NOMO-1 (cell line): ENCODE measurements around the gene PPFIBP1.
"Not testable (repeated sequence)": the region's sequence is repeated elsewhere in the genome, so short reads cannot be mapped to it uniquely, and the experiment has no call there.

Experiments used
- DNase-seq, 2 experiments: peaks; one replicate each; lab custom pipeline; 2025; ENCODE audit not compliant: unreplicated experiment in 2 of 2; lab: John Stamatoyannopoulos, UW

Gene PPFIBP1

GRCh38 chr12:27616356-27617142, 92.5 kb downstream of the PPFIBP1 start:
- no peak for DNase-seq

DNA sequence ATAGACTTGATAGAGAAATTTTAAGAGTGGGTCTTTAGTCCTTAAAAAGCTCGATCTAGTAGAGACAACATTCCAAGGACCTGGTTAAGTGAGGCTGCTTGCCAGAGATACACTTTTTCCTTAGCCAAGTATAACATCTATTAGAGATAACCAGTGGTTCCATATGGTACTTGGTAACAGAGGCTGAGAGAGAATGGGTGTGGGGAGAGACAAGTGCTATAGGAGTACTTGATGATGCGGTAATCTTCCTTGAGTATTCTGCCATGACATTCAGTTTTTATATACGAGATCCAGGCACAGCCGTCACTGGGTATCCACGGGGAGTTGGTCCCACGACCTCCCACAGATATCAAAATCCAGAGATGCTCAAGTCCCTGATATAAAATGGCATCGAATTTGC, 94.8 kb downstream of the PPFIBP1 start:
- DNase-seq: no peak

- peak; percentile 42 to 85 for DNase-seq
Observed at GRCh38 chr12:27619308-27619707, 95.3 kb downstream of the PPFIBP1 start.

DNA sequence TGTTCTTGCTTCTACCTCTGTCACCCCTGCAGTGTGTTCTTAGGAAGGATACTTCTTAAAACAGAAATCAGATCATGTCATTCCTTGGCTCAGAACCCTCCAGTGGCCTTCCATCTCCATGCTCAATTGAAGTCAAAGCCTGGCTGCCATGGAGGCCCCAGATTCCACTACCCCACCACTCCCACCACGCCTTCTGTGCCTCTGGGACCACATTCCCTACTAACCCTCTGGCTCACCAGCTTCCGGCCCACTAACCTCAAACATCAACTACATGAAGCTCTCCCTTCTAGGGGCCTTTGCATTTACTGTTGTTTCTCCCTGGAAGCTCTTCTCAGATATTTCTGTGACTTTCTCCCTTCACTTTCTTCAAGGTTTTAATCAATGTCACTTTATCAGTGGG, 96.1 kb downstream of the PPFIBP1 start:
- no peak for DNase-seq

DNA sequence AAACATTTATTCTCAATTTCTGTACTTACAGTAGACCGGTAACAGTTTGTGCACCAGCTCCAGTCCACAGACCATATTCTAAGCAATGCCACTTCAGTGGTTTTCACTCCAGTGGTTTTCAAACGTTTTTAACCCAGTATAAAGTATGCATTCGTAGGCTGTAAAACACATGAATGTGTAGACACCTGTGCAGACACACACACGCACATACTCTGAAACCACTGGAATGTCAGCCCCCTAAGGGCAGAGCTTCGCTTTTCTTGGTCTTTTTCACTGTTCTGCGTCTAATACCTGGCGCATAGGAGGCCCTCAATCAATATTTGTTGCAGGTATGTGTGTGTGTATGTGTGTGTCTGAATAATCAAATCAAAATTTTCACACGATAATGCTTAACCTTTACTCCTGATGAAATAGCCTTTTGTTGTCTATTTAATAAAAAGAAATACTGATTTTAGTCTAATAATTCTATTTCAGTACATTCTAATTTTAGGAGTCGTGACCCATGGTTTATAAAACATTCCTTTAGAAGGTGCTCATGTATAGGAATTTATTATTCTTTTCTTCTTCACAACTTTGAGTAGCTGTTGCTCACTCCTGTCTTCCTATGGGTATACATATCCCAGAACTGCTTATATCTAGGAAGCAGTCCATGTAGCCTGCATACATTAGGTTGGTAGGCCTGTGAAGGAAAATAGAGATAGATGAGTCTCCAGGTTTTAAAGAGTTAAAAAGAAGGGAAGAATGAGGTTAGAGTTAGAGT, 98.6 kb downstream of the PPFIBP1 start:
- DNase-seq: no peak

GRCh38 chr12:27623645-27624044, 99.6 kb downstream of the PPFIBP1 start:
- no peak for DNase-seq

- no peak for DNase-seq
Observed at GRCh38 chr12:27624586-27624985, 100.6 kb downstream of the PPFIBP1 start.

- DNase-seq: peak; percentile 58 to 81
Observed at GRCh38 chr12:27627123-27627852, 103.3 kb downstream of the PPFIBP1 start.

DNA sequence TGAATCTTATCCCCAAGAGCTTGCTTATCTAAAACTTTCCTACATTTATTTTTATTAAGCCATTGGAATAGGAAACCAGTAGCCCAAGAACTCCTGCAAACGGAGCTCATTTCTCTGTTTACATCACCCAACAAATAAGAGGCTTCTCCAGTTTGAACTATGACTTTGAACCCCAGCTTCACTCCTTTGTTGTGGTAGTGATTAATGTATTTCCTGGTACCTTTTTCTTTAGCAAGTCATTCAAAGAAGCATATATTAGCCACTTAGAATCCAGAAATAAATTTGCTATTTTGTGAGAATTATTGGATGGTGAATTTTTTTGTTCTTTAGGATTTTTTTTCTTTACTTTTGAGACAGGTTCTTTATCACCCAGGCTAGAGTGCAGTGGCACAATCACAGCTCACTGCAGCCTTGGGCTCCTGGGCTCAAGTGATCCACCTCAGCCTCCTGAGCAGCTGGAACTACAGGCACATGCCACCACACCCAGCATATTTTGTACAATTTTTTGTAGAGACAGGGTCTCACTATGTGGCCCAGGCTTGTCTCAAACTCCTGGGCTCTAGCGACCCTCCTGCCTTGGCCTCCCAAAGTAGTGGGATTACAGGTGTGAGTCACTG, 104.0 kb downstream of the PPFIBP1 start:
- DNase-seq: not testable (repeated sequence)

DNA sequence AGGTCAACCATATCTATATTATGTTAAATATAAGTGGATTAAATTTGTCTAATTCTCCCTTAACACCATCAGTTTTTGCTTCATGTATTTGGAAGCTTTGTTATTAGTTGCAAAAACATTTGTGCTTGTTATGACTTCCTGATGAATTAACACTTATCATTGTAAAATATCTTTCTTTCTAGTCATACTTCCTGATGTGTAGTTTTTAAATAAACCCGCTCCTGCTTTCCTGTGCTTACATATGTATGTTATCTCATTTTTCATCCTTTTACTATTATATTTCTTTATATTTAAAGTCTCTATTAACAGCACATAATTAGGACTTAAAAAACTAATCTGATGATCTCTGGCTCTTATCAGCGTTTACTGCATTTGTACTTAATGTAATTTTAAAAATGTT, 106.2 kb downstream of the PPFIBP1 start:
- not testable (repeated sequence) for DNase-seq

GRCh38 chr12:27631365-27631764, 107.4 kb downstream of the PPFIBP1 start:
- DNase-seq: no peak

- DNase-seq: no peak
Observed at GRCh38 chr12:27631813-27632491, 107.9 kb downstream of the PPFIBP1 start.

- peak; percentile 3 to 71 for DNase-seq
Observed at GRCh38 chr12:27635349-27635972, 111.5 kb downstream of the PPFIBP1 start.

- not testable (repeated sequence) for DNase-seq
Observed at GRCh38 chr12:27636569-27636968, 112.6 kb downstream of the PPFIBP1 start.

DNA sequence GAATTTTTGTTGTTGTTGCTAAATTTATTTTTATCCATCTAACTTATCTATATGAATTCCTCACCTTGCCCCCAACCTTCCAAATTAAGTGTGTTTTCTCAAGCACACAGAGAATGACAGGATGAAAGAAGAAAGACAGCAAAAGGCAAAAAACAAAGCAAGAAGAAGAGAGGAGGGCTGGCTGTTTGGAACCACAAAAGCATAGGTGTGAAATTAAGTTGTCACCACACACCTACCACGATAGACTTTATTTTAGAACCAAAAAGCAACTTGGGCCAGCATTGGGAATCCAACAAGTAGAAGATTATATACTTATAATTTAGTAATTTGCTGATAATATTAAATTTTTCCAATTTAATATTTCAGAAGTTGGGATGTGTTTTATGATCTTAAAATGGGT, 113.5 kb downstream of the PPFIBP1 start:
- DNase-seq: no peak

DNA sequence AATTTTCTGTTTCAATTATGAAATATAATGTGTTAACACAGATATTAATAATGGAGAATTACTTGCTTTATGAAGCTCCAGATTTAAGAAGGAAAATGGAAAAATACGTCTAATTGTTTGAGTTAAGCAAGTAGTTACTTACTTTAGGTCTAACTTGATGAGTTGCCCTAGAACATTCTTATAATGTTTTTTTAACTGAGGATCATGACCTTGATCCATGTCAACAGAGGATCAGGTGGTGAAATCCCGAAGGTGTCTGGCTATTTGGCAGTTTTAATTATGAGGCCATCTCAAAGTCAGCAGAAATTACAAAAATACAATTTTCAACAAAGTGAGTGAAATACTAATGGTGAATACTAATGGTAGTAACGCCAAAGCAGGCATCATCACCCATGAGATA, 115.3 kb downstream of the PPFIBP1 start:
- no peak for DNase-seq

DNA sequence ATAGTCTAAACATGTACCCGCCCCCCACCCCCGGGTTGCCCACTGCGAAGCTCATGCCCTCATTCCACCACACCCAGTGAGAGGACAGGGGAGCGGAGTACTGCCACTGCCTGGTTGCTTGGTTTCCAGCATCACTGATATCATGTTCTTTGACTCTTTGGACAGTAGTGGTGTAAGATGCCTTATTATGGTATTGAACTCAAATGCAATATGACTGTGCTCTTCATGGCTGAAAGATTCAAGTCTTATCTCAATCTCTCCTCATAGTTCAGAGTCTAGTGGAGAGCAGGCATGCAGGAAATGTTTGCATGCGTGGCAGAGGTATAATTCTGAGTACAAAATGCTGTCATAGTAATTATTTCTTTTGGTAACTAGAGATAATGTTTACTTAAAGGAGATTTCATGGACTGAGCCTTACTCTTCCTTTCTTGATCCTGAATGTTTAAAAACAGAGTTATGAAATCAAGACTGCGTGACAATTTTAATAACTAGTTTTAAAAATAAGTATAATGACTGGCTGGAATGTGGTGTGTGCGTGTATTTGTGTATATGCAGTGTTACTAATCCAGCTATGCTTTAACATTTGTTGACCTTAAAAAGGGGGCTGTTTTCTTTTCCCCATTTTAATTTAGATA, 116.7 kb downstream of the PPFIBP1 start:
- DNase-seq: not testable (repeated sequence)

DNA sequence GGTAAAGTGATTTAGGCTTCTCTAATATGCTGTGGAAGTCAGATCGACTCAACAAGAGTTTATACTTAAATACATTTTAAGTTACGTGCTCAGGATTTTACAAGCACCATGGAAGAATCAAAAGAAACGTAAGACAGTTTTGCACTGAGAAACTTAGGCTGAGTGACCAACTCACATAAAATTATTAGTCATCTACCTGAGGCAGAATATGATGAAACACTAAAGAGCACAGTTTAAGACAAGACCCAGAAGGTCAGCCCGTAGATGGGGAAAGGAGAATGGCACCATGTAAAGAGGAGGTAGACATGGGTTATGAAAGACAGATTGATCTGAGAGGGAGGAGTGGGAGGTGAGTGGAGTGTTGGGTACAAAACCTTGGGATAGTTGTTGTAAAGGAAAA, 118.4 kb downstream of the PPFIBP1 start:
- not testable (repeated sequence) for DNase-seq

DNA sequence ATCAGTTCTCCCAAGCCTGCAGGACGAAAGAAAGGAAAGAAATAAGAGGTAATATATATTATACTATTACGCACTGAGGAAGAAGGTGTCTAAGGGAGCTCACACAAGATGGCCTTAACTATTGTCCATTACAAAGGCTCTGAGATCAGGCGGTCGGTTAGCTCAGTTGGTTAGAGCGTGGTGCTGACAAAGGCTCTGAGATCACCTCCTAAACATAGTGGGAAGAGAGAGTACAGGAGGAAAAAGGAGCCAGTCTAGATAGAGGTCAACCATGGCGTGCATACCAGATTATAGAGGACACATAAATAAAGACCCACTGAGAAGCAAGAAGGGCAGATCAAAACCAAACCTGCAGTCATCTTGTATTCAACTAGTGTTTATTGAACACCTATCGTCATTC, 118.9 kb downstream of the PPFIBP1 start:
- DNase-seq: not testable (repeated sequence)
